Measurements from ENCODE around the gene CCL21.
"Not testable (repeated sequence)": the region's sequence is repeated elsewhere in the genome, so short reads cannot be mapped to it uniquely, and the experiment has no call there.

CCL21 gene, protein sequence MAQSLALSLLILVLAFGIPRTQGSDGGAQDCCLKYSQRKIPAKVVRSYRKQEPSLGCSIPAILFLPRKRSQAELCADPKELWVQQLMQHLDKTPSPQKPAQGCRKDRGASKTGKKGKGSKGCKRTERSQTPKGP

GRCh38 chr9:34710023-34710422, at the start of gene CCL21:
TSS of gene CCL21 (minus strand) at chr9:34710136. CDS start at chr9:34710066, 70 bp downstream.
- DNase-seq, result no peak

GRCh38 chr9:34759432-34760134, 49.6 kb upstream of the CCL21 start:
- no peak for DNase-seq

- DNase-seq, result not testable (repeated sequence)
Observed at GRCh38 chr9:34750320-34750719, 40.4 kb upstream of the CCL21 start.

GRCh38 chr9:34746526-34746925, 36.6 kb upstream of the CCL21 start:
- DNase-seq, result no peak

DNA sequence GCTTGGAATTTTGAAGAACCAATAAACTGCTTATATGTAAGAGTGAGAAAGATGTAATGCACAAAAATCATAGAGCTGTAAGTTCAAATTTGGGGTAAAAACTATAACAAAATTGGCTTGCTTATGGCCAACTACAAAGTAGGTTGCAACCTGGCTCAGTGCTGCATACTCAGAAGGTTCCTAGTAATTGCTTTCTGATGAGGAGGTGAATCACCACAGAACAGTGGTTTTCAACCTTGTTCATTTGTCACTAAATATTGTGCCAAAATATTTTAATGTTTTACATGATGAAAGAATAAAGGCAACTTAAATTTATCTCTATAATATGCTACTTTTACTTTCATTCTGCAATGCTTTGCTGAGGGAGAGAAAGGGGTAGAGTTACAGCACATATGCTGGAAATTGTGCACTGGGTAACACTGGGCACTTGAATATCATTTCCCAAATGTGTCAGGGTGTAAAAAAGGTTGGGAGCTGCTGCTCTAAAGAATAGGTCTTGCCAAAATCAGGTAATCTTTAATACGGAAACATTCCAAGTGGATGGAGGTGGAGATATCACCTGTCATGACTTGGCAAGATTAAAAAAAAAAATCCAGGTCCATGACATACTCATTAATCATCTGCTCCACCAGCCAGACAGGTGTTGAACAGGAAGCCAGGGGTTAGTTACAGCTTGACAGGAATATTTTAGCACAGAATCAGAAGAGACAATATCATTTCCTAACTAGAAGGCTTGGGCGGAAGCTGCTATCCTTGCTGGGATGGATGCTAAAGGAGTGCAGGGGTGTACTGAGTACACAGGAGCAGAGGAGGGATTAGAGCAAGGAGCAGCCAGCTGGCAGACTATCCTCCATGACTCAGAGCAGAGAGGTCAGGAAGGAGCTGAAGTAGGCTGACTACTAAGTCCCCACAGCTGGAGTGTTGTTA, 34.6 kb upstream of the CCL21 start:
- DNase-seq, result no peak

DNA sequence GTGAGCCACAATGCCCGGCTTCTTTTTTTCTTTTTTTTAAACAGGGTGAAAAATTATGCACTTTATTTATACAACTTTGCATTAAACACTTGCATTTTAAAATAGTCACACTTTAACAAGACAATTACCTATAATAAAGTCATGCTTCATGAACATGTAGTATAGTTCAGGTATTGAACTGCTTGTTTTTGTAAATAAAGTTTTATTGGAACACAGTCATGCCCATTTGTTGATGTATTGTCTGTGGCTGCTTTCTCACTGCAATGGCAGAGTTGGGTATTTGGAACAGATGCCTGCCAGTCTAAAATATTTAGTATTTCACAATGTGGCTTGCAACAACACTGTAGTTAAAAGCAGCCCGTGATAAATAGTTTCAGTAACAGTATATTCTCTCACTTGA, 32.8 kb upstream of the CCL21 start:
- no peak for DNase-seq

DNA sequence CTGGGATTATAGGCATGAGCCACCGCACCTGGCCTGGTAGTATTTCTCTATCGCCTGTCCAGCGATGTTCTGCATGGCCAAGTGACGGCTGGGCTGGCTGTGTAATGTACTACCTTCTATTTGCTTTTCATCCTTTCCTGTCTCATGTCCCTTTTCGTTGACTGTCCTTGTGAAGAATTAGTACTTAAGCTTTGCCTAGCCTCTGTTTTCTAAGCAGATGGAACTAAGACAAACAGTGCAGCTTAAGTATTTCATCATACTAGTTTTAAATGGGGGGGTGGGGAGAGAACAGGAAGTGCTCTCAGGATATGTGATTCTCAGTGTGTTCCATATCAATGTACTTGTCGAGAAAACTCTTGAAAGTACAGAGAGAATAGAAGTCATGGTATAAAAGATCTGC, 31.7 kb upstream of the CCL21 start:
- DNase-seq, result no peak

GRCh38 chr9:34740176-34740575, 30.2 kb upstream of the CCL21 start:
- DNase-seq, result not testable (repeated sequence)

GRCh38 chr9:34737677-34738260, 27.8 kb upstream of the CCL21 start:
- DNase-seq, result no peak

GRCh38 chr9:34734720-34735119, 24.8 kb upstream of the CCL21 start:
- DNase-seq, result no peak

- DNase-seq, result no peak
Observed at GRCh38 chr9:34732886-34733285, 22.9 kb upstream of the CCL21 start.

- DNase-seq, result no peak
Observed at GRCh38 chr9:34732478-34732877, 22.5 kb upstream of the CCL21 start.

- DNase-seq, result no peak
Observed at GRCh38 chr9:34723141-34723540, 13.2 kb upstream of the CCL21 start.

DNA sequence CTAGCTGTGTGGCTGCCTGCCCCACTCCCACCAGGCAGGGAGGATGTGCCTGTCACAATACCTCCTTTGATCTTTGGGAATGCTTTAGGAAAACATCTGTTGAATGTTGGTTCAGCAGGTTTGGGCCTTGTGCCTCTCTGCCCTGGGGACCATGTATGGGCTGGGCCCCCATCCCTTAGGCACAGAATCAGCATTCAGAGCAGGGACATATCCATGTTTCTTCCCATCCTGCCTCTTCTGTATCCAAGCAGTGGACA, 9.8 kb upstream of the CCL21 start:
- not testable (repeated sequence) for DNase-seq

DNA sequence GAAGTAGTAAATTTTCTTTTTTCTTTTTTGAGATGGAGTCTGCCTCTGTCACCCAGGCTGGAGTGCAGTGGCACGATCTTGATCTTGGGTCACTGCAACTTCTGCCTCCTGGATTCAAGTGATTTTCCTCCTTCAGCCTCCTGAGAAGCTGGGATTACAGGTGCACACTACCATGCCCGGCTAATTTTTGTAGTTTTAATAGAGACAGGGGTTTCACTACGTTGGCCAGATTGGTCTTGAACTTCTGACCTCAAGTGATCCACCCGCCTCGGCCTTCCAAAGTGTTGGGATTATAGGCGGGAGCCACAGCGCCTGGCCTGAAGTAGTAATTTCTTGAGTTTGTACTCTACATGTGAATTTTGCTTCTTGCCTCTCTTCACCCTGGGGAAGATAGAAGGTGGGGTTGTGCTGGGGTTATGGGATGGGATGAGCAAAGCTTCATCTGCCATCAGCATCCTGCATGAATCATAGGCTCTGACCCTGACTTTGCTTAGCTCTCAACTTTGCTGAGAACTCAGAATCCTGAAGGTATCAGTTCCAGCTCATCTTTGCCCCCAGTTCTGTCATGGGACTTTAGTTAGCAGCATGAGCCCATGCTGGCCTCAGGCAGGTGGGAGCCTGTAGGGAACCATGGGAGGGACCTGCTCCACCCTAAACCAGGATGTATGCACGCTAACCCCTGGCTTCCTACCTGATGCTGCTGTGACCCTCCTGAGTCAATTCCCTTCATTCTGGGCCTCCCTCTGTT, 9.3 kb upstream of the CCL21 start:
- no peak for DNase-seq

DNA sequence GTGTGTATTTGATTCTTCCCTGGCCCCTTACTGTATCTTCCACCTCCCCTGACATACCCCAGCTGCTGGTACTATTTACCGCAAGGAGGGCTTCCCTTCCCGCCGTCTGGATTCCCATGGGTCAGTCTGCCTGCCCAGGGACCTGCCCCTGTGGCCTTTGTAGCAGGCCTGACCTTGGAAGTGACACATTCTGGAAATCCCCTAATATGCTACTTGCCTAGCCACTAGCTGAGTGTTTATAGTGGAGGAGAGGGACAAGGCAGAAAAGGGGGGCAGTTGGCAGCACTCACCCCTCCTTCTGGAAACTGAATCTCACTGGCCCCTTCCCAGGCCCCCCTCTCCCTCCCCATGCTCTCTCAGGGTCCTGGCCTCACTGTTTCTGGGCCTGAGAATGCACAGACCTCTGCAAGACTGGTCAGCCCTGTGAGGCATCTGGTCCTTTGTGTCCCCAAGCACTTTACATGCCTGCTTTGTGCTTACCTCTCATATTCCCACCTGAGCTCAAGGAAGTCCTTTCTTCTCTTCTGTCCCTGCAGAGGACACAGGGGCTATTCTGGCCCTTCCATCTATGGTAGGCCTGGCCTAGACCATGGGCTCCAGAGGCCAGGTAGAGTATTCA, 8.2 kb upstream of the CCL21 start:
- no peak for DNase-seq

DNA sequence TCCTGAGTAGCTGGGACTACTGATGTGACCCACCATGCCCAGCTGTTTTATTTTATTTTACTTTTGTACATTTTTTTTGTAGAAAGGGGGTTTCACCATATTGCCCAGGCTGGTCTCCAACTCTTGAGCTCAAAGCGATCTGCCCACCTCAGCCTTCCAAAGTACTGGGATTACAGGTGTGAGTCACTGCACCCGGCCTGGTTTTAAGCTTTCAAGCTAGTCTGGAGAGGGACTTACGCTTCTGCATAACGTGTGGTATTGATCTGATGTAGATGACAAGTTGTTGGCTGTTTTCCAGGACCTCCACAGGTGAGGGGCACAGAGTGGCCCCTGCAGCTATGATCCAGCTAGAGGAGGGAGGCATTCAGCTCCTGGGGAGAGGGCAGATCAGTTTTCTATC, 6.8 kb upstream of the CCL21 start:
- DNase-seq, result no peak

DNA sequence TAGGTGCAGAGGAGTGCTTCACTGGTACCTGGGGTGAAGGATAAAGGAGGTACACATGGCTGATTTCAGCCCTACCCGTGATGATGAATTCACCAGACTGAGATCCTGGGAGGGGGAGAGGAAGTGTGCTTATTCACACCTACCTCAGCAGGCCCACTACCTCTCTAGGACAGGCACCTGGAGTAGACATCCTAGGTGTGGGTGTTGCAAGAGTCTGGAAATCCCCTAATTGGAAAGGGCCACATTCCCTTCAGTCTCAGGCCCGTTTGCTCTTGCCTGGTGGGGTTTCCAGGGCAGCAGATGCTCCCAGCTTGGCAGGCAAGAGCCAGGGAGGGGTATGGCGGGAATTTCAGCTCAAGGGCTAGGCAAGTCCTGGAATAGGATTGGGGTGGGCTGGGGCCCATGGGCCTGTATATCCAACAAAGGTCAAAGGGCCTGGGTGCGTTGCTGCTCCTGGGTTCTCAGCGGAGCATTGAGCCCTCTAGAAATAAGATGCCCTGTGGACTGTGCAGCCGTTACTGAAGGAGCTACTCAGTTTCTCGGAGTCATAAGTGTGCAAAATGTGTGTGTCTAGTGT, 5.8 kb upstream of the CCL21 start:
- DNase-seq, result no peak

GRCh38 chr9:34714007-34714406, 4.1 kb upstream of the CCL21 start:
- DNase-seq, result no peak

- DNase-seq, result no peak
Observed at GRCh38 chr9:34712140-34712539, 2.2 kb upstream of the CCL21 start.

GRCh38 chr9:34709196-34709978, 549 bp downstream of the CCL21 start:
- no peak for DNase-seq

Data from activated CD4-positive, alpha-beta T cell treated with anti-CD3 and anti-CD28 coated beads, Interleukin-2, amount 50 U/mL, for 4 hours (primary cell).